HPDE6-E6E7 (cell line): ENCODE measurements around the gene TTC3.
"Not testable (repeated sequence)": the region's sequence is repeated elsewhere in the genome, so short reads cannot be mapped to it uniquely, and the experiment has no call there.

Experiments
- DNase-seq: peaks from one replicate; pipeline ENCODE4 v3.0.0; 2011; ENCODE audit warnings: missing footprints; ENCODE audit errors: extremely low spot score

The TTC3 gene

DNA sequence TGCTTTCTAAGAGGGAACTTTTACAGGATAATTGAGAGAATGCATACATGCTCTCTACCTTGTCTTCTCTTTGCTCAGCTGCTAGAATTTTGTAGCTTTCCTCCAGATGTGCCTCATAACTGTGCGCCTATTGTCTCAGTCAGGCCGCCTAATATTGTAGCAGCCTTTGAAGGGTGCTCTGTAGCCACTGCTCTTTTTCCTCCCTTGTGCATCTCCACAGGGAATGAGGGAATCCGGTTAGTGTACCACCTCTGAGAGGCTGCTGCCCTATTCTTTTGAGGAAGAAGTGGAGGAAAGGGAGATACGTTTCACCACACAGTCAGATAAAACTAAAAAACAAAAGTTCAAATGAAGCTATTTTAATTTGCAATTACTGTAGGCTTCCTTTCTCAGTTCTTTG, 22.8 kb downstream of the TTC3 start:
- DNase-seq = no peak

DNA sequence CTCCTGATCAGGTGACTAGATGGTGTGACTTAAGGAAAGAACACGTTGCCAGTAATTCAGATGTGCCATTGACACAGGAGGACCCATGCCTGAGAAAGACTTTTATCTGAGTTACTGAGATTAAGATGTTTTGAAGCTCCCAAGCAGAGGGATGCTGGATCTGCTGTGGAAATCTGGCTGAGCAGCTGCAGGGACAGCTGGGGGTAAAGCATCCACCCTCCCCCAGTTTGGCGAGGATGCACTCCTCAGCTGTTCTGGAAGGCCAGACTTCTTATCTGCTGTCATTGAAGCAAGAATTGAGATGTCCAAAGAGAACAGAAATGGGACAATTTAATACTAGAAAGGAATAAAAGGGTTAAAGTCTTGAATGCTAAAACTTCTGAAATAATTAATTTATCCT, 25.7 kb downstream of the TTC3 start:
- DNase-seq = no peak

DNA sequence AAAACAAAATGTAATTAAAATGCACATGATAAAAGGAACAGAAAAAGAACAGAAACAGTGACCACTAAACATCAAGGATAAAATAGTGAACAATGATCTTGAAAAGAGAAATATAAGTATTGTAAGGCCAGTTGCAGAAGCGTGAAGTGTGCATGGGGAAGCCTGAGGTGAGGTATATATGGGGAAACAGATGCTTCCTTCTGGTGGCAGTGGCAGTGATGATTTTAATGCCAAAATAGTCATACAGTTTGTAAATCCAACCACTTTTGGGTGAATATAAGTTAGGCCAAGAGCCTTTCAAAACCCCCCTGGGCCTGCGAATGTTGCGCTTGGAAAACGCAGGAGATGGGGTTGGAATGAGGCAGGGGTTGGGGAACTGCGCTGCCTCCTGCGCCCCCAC, 27.3 kb downstream of the TTC3 start:
- DNase-seq = no peak

DNA sequence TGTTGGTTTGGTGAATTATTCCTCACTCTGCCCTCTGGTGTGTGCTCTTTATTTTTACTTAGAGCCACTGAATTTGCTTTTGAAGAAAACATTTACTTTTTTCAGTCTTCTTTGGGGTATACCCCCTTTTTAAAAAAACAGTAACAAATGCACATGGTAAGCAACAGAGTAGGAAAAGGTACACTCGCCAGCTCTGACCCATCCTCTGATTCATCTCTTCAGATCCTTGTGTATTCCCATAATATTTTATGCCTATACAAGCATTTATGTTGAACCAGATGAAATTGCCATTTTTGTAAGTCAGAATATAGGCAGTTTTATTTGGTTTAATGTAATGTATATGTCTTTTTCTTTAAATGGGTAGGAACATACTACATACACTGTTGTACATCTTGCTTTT, 28.3 kb downstream of the TTC3 start:
- no peak for DNase-seq

DNA sequence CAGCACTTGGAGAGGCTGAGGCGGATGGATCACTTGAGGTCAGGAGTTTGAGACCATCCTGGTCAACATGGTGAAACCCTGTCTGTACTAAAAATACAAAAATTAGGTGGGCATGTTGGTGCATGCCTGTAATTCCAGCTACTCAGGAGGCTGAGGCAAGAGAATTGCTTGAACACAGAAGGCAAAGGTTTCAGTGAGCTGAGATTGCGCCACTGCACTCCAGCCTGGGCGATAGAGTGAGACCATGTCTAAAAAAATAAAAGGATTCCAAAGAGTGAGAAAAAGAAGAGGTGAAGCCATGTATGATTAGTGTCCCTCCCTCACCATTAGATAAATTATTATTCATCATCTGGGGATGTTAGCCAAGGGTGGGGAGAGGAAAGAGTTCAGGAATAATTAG, 29.7 kb downstream of the TTC3 start:
- not testable (repeated sequence) for DNase-seq

DNA sequence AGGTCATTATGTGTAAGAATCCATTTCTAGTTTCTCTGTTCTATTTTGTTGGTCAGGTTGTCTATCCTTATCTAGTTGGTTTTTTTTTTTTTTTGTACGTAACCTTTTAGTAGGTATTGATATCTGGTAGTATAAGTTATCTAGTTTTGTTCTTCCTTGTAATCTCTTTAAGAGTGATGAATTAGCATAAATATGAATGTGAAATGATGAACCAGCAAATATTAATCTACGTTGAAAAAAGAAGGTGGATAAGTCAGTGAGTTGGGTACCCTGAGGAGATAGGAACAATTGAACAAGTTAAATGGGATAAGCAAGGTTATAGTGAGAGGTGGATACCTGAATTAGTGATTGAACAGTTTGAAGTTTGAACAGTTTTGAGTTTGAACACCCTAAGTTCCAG, 33.9 kb downstream of the TTC3 start:
- no peak for DNase-seq

DNA sequence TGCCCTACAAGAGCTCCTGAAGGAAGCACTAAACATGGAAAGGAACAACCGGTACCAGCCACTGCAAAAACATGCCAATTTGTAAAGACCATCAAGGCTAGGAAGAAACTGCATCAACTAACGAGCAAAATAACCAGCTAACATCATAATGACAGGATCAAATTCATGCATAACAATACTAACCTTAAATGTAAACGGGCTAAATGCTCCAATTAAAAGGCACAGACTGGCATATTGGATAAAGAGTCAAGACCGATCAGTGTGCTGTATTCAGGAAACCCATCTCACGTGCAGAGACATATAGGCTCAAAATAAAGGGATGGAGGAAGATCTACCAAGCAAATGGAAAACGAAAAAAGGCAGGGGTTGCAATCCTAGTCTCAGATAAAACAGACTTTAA, 38.0 kb downstream of the TTC3 start:
- DNase-seq = not testable (repeated sequence)

DNA sequence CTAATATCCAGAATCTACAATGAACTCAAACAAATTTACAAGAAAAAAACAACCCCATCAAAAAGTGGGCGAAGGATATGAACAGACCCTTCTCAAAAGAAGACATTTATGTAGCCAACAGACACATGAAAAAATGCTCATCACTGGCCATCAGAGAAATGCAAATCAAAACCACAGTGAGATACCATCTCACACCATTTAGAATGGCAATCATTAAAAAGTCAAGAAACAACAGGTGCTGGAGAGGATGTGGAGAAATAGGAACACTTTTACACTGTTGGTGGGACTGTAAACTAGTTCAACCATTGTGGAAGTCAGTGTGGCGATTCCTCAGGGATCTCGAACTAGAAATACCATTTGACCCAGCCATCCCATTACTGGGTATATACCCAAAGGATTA, 41.2 kb downstream of the TTC3 start:
- DNase-seq = not testable (repeated sequence)

DNA sequence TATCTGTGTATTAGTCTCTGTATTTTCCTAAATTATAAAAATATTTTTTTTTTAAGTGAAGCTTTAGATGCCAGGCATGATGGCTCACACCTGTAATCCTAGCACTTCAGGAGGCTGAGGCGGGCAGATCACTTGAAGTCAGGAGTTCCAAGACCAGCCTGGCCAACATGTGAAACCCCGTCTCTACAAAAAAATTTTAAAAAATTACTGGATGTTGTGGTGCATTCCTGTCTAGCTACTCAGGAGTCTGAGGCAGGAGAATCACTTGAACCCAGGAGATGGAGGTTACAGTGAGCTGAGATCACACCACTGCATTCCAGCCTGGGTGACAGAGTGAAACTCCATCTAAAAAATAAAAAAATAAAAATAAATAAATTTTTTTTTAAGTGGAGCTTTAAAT, 43.4 kb downstream of the TTC3 start:
- DNase-seq = not testable (repeated sequence)

DNA sequence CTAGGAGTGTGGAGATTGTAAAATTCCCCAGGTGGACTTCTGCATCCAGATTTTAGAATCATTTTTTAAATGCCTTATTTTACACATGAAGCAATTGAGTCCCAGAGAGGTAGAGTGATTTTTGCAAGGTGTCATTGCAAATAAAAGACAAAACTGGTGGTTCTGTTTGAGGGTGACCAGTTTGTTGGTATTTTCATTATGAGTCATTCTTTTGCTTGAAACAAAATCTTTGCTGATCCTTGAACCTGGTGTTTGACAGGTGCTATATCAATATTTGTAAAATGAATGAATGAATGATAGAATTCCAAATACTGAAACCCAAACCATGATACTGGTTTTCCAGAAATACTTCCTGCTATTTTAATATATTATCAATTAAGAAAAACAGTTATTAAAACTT, 44.1 kb downstream of the TTC3 start:
- DNase-seq = no peak

DNA sequence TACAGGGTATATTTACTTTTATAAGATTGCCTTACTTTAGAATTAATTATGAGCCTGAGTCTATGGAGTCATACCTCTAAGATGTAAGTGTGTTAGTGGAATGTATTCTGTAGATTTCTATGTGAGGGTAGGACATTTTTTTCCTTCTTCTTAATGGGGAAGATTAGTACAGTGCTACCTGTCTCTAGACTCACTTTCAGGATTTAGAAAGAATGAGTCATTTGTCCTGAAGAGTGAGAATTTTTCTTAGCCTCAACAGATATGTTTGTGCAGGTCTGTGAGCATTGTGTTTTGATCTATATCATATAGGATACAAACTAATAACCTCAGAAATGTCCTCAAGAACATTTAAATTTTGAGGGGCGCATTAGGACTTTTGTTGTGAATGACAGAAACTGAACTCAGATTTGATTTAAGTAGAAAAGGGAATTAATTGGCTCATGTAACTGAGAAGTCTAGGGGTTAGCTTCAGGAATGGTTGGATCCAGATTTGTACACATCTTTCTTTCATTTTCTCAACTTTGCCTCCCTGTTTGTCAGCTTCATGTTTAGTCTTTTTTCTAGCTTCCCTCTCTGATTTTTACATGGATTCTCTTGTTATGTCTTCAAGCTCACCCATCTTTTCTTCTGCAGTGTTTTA, 45.3 kb downstream of the TTC3 start:
- DNase-seq = no peak

DNA sequence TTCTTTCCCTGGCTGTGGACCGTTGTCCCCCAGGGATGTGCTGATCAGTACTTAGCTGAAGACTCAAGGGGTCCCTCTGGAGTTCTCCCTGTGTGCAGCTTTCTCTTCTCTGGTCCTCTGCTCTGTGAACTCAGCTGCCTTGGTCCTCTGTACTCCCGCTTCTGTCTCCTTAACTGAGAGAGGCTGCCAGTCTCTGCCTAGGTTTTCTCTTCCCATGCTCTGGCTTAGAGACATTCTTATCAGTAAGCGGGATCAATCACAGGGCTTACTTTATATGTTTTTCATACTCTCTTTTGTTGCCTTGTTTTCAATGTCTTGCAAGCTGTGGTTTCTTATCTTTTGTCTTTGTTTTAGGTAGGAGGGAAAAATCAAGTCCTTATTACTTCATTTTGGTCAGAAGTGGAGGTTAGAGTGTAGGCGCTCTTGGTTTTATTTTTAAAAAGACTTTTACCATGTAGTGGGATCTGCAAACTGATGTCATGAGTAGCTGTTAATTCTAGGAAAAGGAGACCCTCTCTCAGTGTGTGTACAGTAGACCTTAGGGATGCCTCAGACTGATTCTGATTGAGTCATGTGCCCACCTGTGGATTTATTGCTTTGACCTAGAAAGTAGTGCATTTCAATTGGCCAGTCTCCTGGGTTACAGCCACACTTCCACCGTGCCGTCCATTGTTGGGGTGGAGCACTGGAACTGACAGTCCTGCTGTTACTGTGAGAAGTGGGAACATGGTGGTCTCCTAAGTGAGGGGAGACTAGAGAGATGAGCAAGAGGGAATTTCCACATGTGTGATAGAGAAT, 46.6 kb downstream of the TTC3 start:
- DNase-seq = no peak

DNA sequence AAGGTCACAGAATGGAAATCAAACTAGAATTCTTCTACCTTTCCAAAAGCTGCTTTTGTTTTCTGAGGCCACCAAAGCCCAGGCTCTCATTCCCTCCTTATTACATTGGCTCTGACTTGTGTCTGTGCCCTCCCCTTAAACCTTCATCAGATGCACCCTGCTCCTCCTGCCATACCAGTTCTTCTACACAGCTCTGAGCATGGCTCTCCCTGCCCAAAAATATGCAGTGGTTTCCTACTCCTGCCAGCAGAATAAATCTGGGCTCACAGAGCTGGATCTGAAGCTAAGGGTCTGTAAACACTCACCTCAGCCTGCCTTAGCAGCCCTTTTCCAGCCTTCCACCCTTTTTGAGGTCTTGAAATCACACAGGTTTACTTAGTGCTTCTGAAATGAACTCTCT, 55.0 kb downstream of the TTC3 start:
- DNase-seq = no peak

DNA sequence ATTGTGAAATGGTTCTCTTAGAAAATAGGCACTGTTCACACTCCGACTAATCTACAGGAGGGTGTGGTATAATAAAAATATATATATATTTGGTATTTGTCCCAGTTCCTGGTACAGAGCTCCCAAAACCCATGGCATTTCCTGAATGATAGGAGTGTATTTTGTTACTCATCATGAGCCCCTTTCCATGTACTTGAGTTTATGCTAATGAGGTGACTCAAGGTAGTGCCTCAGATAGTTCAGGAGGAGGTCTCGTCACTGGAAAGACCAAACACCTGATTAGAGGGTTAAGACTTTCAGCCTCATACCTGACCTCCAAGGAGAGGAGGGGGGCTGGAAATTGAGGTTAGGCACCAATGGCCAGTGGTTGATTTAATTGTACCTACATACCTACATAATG, 57.9 kb downstream of the TTC3 start:
- no peak for DNase-seq

DNA sequence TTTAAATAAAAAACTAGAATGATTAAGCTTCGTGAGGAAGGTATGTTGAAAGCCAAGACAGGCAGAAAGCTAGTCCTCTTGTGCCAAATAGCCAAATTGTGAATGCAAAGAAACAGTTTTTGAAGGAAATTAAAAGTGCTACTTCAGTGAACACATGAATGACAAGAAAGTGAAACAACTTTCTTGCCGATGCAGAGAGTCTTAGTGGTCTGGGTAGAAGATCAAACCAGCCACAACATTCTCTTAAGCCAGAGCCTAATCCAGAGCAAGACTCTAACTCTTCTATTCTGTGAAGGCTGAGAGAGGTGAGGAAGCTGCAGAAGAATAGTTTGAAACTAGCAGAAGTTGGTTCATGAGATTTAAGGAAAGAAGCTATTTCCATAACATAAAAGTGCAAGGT, 63.2 kb downstream of the TTC3 start:
- no peak for DNase-seq

DNA sequence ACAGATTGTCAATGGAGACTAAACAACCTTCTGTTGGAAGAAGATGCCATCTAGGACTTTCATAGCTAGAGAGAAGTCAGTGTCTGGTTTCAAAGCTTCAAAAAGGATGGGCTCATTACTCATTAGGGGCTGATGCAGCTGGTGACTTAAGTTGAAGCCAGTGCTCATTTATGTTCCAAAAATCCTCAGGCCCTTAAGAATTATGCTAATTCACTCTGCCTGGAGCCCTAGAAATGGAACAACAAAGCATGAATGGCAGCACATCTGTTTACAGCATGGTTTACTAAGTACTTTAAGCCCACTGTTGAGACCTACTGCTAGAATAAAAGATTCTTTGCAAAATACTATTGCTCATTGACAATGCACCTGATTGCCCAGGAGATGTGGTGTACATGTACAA, 63.7 kb downstream of the TTC3 start:
- DNase-seq = no peak

DNA sequence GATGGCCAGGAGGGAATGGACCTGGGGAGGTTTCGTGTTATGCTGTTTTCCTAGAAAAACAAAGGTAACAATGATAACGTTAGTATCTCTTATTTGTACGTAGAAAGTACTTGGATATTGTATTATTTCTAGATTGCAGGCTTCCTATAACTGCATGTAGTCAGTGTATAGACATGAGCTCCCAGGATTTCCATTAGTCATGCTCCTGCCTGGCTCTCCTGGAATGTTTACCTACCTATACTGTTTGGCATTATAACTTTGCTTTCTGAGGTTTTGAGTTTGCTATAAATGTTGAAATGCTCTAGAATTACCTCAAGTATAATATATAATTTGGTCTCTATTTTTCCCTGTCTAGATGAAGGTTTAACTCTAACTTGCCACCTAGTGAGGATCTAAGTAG, 66.1 kb downstream of the TTC3 start:
- no peak for DNase-seq

DNA sequence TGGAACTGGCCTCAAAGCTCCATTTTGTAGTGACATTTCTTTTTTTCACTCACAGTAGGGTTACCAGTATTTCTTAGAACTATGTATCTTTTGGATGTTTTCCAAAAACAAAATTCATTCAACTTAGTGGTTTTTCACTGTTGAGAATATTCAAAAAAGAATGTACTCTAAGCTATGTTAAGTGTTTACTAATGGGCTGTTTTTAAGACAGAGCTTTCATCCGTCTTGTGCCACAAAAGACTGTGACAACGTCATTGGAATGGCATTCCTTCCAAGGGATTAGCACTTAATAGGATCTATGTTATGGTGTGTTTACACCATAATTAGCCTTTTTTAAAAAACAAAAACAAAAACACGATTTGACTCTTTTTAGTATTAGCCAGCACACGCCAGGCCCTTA, 66.8 kb downstream of the TTC3 start:
- no peak for DNase-seq

DNA sequence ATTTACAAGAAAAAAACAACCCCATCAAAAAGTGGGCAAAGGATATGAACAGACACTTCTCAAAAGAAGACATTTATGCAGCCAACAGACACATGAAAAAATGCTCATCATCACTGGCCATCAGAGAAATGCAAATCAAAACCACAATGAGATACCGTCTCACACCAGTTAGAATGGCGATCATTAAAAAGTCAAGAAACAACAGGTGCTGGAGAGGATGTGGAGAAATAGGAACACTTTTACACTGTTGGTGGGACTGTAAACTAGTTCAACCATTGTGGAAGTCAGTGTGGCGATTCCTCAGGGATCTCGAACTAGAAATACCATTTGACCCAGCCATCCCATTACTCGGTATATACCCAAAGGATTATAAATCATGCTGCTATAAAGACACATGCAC, 70.3 kb downstream of the TTC3 start:
- not testable (repeated sequence) for DNase-seq

DNA sequence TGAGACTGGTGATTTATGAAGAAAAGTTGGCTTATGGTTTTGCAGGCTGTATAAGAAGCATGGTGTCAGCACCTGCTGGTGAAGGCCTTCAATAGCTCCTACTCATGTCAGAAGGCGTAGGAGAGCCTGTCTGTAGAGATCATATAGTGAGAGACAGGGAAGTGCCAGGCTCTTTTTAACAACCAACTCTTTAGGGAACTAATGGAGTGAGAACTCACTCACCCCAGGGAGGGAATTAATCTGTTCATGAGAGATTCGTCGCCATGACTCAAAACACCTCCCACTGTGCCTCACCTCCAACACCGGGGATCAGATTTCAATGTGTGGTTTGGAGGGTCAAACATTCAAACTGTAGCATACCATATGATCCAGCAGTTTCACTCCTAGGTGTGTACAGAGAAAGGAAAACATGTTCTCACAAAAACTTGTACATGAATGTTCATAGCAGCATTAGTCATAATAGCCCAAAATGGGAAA, 72.6 kb downstream of the TTC3 start:
- no peak for DNase-seq

DNA sequence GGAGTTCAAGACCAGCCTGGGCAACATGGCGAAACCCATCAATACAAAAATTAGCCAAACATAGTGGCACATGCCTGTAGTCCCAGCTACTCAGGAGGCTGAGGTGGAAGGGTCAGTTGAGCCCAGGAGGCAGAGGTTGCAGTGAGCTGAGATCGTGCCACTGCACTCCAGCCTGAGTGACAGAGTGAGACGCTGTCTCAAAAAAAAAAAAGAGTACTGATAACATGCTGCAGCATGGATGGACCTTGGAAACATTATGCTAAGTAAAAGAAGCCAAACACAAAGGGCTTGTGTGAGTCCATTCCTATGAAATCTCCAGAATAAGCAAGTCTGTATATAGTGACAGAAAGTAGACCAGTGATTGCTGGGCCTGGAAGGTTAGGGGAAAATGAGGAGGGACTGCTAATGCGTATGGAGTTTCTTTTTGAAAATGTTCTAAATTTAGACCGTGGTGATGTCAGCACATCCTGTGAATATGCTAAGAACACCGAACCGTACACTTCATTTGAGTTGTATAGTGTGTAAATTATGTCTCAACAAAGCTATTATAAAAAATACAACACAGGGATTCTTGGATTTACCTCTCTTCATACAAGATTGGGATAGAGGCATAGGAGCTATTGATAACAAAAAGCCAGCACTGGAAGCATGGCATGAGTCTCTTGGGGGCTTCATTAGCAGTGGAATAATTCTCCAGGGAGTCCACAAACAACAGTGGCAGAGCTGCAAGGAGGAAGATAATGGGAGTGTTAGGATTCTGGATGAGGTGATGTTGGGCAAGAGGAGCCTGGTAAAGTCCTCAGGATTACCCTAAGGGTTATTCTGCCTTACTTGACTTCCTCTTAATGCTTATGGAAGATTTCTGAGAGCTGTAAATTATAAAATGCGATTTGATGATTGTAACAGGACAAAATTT, 73.5 kb downstream of the TTC3 start:
- DNase-seq = no peak

DNA sequence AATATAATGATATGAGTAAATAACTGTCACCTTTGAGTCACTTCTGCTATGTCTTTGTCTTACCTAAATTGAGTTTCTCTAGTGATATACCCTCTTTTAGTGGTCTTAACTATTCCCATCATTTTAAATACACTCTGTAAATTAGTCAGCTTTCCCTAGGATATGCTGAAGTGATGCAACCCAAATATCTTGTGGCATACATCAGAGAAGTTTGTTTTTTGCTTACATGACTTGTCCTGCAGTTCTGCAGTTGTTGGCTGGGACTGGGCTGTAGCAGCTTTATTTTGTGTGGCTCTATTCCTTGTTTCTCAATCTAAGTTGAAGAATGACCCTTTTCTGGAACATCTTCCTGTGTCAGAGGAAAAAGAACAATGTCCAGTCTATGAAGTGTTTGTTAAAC, 76.4 kb downstream of the TTC3 start:
- no peak for DNase-seq
